ENCODE results near the gene FNIP2. TPM values are rescaled to one million over a fixed set of nuclear protein-coding genes. Genes with fewer than 3 reads are reported as not detected.

The FNIP2 gene
- total and polyA plus RNA-seq, 10 of the 15 experiments (the other 5 are each of a cell fraction or from before 2014, with no cell fraction given) = 0.03 to 0.38 (median 0.15) TPM

- Histone ChIP-seq H2AFZ (ENCODE audit: control insufficient read depth, low read depth, low read length) (no peak overlapping the region), H3K36me3 (ENCODE audit: control insufficient read depth in 2 of 2, insufficient read depth in 2 of 2, low read length in 1 of 2) (no peaks in the 10 kb centered on the region), H4K20me1 (ENCODE audit: control insufficient read depth, insufficient read depth) (no peaks in the 10 kb centered on the region), H3K4me1 (ENCODE audit: control insufficient read depth, insufficient read depth, low read length) (peaks cover 2% of the 10 kb centered on the region; the same call in 1 of the 2 replicates), H3K4me3 (no peak overlapping the region), H3K79me2 (ENCODE audit: control insufficient read depth, insufficient read depth, low read length) (peaks cover 16% of the 10 kb centered on the region), H3K4me2 (ENCODE audit: control insufficient read depth, insufficient read depth) (no peak overlapping the region), H3K27me3 (replicated peaks in 1 of 2; ENCODE audit: control insufficient read depth in 2 of 2, insufficient read depth in 2 of 2, low read length in 1 of 2) (no peaks in the 10 kb centered on the region), H3K9me3 (replicated peaks; ENCODE audit: control insufficient read depth, insufficient read depth, low read length) (no peaks in the 10 kb centered on the region), H3K9ac (ENCODE audit: control insufficient read depth, insufficient read depth, low read length) (no peak overlapping the region), H3K27ac (ENCODE audit: control insufficient read depth, insufficient read depth) (no peak overlapping the region)
- BruUV-seq (replicated peaks) = no TSS peak
- ChIA-PET SMC1A (ENCODE audit: uncharacterized antibody, unreplicated experiment) (interaction anchor here (1.2 to 14.1 kb wide), 4 partner anchors 12 to 43 kb away, joined by 4 to 291 read pairs (median 10); partner anchors contain the start of gene FNIP2), POLR2A (interaction anchor here (1.2 to 1.9 kb wide), 3 partner anchors 15 to 42 kb away, joined by 4 to 10 read pairs (median 7); partner anchors contain the start of gene FNIP2), CTCF (interaction anchor here (5.5 kb wide), 1 partner anchor 67 kb away, joined by 61 read pairs; no protein-coding TSS in a partner anchor), RAD21 (ENCODE audit: unreplicated experiment) (interaction anchor here (0.9 to 3.8 kb wide), 5 partner anchors 27 to 268 kb away, joined by 3 to 42 read pairs (median 4); no protein-coding TSS in a partner anchor)
- FAIRE-seq (no peak), ATAC-seq (no peak), DNase-seq (ENCODE audit: low read depth, low spot score) (no peak)
- 0% methylated on average over 2 of the region's 2 CpGs for WGBS (ENCODE audit: insufficient coverage, insufficient replicate concordance, low lambda C conversion rate, missing lambda C conversion rate)
- in situ Hi-C loops (cut with MboI) (no loop called here), intact Hi-C loops (cut with micrococcal nuclease; ENCODE audit: unreplicated experiment) (no loop called here)
- TF ChIP-seq, protein P1, sequence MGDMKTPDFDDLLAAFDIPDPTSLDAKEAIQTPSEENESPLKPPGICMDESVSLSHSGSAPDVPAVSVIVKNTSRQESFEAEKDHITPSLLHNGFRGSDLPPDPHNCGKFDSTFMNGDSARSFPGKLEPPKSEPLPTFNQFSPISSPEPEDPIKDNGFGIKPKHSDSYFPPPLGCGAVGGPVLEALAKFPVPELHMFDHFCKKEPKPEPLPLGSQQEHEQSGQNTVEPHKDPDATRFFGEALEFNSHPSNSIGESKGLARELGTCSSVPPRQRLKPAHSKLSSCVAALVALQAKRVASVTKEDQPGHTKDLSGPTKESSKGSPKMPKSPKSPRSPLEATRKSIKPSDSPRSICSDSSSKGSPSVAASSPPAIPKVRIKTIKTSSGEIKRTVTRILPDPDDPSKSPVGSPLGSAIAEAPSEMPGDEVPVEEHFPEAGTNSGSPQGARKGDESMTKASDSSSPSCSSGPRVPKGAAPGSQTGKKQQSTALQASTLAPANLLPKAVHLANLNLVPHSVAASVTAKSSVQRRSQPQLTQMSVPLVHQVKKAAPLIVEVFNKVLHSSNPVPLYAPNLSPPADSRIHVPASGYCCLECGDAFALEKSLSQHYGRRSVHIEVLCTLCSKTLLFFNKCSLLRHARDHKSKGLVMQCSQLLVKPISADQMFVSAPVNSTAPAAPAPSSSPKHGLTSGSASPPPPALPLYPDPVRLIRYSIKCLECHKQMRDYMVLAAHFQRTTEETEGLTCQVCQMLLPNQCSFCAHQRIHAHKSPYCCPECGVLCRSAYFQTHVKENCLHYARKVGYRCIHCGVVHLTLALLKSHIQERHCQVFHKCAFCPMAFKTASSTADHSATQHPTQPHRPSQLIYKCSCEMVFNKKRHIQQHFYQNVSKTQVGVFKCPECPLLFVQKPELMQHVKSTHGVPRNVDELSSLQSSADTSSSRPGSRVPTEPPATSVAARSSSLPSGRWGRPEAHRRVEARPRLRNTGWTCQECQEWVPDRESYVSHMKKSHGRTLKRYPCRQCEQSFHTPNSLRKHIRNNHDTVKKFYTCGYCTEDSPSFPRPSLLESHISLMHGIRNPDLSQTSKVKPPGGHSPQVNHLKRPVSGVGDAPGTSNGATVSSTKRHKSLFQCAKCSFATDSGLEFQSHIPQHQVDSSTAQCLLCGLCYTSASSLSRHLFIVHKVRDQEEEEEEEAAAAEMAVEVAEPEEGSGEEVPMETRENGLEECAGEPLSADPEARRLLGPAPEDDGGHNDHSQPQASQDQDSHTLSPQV (IDR thresholded peaks at IDR 0.05) = no peak
- TF ChIP-seq MTA3 (IDR thresholded peaks at IDR 0.05; ENCODE audit: borderline replicate concordance, low read length) (no peak), NR2C1 (IDR thresholded peaks at IDR 0.05) (no peak), RB1 (IDR thresholded peaks at IDR 0.05; ENCODE audit: borderline replicate concordance) (no peak), HDAC2 (IDR thresholded peaks at IDR 0.05) (no peak), MXI1 (IDR thresholded peaks at IDR 0.05; ENCODE audit: low read depth, low read length) (no peak), KLF5 (IDR thresholded peaks at IDR 0.05; ENCODE audit: partially characterized antibody) (no peak), RUNX3 (IDR thresholded peaks at IDR 0.05; ENCODE audit: low read length) (no peak), FOS (IDR thresholded peaks at IDR 0.05; ENCODE audit: borderline replicate concordance, extremely low read depth, insufficient read length) (no peak), MYB (IDR thresholded peaks at IDR 0.05; ENCODE audit: borderline replicate concordance, low read depth, low read length) (no peak), POU2F2 (IDR thresholded peaks at IDR 0.05; ENCODE audit: borderline replicate concordance, low read depth, low read length) (no peak), SIN3A (IDR thresholded peaks at IDR 0.05; ENCODE audit: low read depth, low read length) (no peak), ATF2 (IDR thresholded peaks at IDR 0.05; ENCODE audit: low read length) (no peak)
Observed at GRCh38 chr4:158783785-158784184, 15.0 kb downstream of the FNIP2 start.

Data from GM12878 (cell line).